NCI-H2081 treated with DMSO at 0.1 percent for 48 hours (cell line): ENCODE results near the gene ULK4.
"Not testable (repeated sequence)": the region's sequence is repeated elsewhere in the genome, so short reads cannot be mapped to it uniquely, and the experiment has no call there.

ENCODE experiments used
- DNase-seq: peaks from one replicate; lab custom pipeline; 2025; lab: John Stamatoyannopoulos, UW

Gene ULK4

GRCh38 chr3:41441568-41441967, 520.3 kb downstream of the ULK4 start:
- no peak for DNase-seq

- no peak for DNase-seq
These were observed 520.8 kb downstream of the ULK4 start for GRCh38 chr3:41441139-41441538.

GRCh38 chr3:41436983-41437382, 524.9 kb downstream of the ULK4 start:
- no peak for DNase-seq

DNA sequence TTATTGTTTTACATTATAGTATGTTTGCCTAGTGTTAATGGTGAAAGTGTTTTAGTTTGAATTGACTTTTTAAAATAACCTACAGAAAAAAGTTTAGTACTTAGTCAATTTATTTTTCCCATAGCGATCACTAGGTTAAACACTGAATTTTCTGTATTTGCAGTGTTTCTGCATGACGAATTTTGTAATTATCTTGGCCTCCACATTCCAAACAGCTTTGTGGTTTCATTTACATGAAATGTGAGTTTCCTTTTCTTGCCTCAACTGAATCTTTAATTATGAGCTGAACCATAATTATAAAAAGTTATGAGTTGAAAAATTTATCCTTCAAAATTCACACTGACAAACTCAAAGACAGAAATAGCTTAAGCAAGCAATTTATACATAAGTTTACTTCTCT, 527.1 kb downstream of the ULK4 start:
- DNase-seq: no peak

- no peak for DNase-seq
These were observed 530.5 kb downstream of the ULK4 start for GRCh38 chr3:41431386-41431785.

- DNase-seq: no peak
These were observed 531.0 kb downstream of the ULK4 start for GRCh38 chr3:41430886-41431285.

DNA sequence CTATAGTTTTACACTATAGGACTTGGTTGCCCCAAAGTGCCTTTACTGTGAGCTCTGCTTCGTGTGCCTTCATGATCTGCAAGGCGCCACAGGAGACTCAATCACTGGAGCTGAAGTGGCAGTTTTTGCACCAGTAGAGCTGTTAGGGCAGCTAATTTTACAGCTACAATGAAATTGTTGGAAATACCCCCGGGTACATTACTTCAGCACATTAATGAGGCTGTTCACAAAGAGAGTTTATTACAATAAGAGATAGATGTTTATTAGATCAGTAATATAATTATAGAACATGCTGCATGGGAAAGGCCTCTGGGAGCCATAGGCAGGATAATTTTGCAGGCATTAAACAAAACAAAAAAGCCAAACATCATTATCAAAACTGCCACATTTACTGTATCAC, 531.5 kb downstream of the ULK4 start:
- DNase-seq: no peak

DNA sequence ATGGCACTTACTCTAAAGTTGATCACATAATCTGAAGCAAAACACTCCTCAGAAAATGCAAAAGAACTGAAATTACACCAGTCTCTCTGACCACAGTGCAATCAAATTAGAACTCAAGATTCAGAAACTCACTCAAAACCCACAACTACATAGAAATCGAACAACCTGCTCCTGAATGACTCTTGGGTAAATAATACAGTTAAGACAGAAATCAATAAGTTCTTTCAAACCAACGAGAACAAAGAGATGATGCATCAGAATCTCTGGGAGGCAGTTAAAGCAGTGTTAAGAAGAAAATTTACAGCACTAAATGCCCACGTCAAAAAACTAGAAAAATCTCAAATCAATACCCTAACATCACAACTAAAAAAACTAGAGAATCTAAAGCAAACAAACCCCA, 535.4 kb downstream of the ULK4 start:
- DNase-seq: no peak

DNA sequence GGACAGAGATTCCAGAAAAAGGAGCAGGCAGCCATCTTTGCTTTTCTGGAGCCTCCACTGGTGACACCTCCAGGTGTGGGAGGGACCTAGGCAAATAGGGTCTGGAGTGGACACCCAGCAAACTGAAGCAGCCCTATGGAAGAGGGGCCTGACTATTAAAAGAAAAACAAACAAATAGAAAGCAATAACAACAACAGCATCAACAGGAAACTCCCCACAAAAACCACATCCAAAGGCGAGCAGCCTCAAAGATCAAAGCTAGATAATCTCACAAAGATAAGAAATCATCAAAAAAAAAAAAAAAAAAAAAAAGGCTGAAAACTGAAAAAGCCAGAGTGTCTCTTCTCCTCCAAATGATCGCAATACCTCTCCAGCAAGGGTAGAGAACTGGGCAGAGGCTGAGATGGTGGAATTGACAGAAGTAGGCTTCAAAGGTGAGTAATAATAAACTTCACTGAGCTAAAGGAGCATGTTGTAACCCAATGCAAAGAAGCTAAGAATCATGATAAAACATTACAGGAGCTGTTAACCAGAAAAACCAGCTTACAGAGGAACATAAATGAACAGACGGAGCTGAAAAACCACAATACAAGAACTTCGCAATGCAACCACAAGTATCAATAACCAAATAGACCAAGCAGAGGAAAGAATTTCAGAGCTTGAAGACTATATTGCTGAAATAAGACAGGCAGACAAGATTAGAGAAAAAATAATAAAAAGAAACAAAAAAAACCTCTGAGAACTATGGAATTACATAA, 537.2 kb downstream of the ULK4 start:
- DNase-seq: no peak

DNA sequence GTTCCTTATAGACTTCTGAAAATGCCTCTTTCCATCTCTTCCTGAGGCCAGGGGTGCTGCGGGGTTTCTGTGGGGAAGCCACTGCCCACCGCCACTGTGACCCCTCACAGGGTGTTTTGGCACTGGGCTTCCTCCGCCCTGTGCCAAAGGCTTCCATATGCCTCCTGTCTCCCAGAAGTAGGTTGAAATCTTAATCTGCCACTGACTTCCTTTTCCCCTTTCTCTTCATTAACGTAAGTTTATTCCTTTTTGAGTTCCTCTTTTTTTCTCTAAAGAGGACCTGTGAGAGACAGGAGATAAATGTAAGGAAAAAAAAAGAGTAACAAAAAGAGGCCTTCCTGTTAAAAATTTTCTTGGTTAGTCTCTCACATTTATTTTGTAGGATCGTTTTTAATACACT, 542.1 kb downstream of the ULK4 start:
- no peak for DNase-seq

DNA sequence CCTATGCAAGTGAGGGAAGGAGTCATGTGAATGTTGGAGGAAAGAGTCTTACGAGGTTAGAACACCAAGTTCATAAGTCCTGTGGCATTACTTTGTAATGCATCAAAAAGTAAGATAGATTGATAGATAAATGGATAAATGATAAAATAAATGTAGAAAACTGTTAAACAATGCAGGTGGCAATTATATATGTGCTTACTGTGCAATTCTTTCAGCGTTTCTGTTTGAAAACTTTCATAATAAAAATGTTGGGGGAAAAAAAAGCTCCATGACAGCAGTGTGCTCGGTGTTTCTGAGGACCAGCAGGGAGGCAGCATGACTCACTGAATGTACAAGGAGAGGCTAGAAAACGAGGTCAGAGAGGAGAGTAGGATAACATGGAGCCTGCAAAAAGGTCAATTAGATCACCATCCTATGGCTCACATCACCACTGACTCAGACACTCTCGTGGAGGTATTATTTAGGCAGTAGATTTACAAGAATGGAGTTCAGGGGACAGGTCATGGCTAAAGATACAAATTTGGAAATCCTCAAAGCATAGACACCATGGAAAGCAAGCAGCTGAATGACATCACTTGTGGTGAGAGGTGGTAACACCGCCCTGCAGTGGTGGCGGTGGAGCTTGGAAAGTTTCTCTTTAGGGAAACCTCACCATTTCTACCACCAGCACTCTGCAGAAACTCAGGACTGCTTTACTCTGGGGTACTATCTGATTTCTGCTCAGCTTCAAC, 542.8 kb downstream of the ULK4 start:
- no peak for DNase-seq

GRCh38 chr3:41417574-41417973, 544.3 kb downstream of the ULK4 start:
- no peak for DNase-seq

- DNase-seq: no peak
These were observed 550.8 kb downstream of the ULK4 start for GRCh38 chr3:41411065-41411464.

- no peak for DNase-seq
These were observed 556.4 kb downstream of the ULK4 start for GRCh38 chr3:41405466-41405865.

DNA sequence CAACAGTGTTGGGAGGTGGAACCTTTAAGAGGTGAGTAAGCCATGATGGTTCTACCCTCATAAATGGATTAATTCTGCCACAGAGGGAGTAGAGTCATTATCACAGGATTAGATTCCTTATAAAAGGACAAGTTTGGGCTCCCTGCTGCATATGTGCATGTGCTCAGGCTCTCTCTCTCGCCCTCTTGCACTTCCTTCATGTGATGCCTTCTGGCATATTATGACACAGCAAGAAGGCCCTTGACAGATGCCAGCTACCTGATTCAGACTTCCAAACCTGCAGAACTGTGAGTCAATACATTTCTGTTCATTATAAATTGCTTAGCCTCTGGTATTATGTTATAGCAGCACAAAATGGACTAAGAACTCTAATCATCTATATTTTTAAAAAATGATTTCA, 557.3 kb downstream of the ULK4 start:
- DNase-seq: no peak

DNA sequence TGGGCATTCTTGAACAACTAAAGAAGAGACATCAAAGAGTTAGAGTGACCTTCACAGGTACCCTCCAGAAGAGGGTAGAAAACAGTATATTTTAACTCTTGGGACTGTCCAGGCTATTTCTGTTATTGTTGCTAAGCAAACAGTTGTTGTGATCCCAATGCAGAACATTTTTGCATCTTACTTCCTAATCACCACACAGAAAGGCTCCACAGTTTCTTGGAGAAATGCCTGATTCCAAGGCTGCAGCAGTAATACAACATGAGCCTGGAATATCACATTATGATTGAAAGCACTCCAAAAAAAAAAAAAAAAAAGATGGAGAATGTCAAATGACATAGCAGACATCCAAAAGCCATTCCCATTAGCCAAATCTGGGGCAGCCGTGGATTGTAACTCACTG, 567.0 kb downstream of the ULK4 start:
- DNase-seq: no peak

GRCh38 chr3:41370765-41371535, 591.0 kb downstream of the ULK4 start:
- DNase-seq: not testable (repeated sequence)

GRCh38 chr3:41370307-41370706, 591.6 kb downstream of the ULK4 start:
- no peak for DNase-seq

DNA sequence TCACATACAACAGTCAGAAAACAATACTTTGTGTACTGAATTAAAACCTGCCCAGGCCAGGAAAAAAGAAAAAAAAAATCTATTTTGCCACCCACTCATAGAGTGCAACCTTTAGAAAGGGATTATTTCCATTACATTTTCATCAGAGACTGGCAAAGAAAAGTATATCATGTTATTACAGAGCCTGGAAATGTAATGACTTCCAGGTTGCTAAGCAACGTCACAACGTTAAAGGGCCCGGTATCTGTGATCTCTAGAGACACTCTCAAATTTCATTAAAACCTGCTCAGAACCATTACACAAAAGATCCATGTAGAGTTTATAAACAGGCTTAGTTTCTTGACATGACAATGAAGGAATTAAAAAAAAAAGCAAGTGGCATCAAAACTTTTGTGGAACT, 592.1 kb downstream of the ULK4 start:
- DNase-seq: no peak

- no peak for DNase-seq
These were observed 595.9 kb downstream of the ULK4 start for GRCh38 chr3:41365973-41366372.

GRCh38 chr3:41364736-41365135, 597.2 kb downstream of the ULK4 start:
- no peak for DNase-seq

GRCh38 chr3:41363830-41364523, 597.9 kb downstream of the ULK4 start:
- no peak for DNase-seq
